ENCODE data around the gene UBASH3B.
"Not testable (repeated sequence)": the region's sequence is repeated elsewhere in the genome, so short reads cannot be mapped to it uniquely, and the experiment has no call there.

UBASH3B gene

GRCh38 chr11:122619757-122620156 is 35.8 kb upstream of the UBASH3B start:
- no peak for TF ChIP-seq CTCF (IDR thresholded peaks at IDR 0.05; ENCODE audit: low read depth, low read length)

DNA sequence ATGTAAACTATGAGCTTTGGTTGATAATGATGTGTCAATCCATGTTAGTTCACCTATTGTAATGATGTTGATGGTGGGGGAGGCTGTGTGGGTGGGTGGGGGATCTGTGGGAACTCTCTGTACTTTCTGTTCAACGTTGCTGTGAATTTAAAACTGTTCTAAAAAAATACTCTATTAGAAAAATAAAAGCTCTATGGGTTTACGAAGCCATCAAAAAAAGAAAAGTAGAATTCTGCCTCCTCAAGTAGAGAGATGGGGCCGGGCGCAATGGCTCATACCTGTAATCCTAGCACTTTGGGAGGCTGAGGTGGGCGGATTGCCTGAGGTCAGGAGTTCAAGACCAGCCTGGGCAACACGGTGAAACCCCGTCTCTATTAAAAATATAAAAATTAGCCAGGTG is 30.0 kb upstream of the UBASH3B start:
- DNase-seq (ENCODE audit: extremely low read depth, low read depth) = not testable (repeated sequence)

More at GRCh38 chr11:122619757-122620156, 35.8 kb upstream of the UBASH3B start:
- DNase-seq (ENCODE audit: extremely low read depth, low read depth) = no peak

DNA sequence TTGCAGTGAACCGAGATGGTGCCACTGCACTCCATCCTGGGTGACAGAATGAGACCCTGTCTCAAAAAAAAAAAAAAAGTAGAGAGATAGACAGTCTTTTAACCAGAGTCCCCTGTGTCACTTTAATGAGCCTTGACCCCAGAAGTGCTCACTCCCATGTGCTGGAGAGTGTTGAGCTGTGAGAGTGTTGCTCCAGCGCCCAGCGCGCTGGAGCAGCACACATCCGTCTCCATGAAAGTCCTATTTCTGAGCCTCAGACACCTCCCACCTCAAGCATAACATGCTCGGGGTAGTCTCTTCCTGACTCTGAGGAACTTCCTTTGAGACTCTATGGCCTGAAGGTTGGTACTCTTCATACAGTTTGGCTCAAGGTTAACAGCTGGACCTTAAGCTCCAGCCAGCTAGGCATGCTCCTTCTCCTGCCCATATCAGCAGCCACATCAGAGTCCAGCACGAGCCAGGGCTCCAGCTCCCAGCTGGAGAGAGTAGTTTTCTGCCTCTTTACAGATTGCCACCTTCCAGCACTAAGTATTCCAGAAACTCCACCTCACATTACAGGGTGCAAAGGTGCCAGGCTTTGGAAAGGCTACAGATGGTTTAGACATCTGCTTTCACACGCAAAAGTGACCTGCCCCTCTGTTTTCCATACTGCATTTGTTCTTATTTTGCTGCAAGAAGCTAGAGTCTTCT is 29.4 kb upstream of the UBASH3B start:
- no peak for DNase-seq (ENCODE audit: extremely low read depth, low read depth)
- TF ChIP-seq CTCF (IDR thresholded peaks at IDR 0.05; ENCODE audit: low read depth, low read length) = no peak

GRCh38 chr11:122627745-122628144 is 27.8 kb upstream of the UBASH3B start:
- no peak for TF ChIP-seq CTCF (IDR thresholded peaks at IDR 0.05; ENCODE audit: low read depth, low read length)
- DNase-seq (ENCODE audit: extremely low read depth, low read depth) = no peak

DNA sequence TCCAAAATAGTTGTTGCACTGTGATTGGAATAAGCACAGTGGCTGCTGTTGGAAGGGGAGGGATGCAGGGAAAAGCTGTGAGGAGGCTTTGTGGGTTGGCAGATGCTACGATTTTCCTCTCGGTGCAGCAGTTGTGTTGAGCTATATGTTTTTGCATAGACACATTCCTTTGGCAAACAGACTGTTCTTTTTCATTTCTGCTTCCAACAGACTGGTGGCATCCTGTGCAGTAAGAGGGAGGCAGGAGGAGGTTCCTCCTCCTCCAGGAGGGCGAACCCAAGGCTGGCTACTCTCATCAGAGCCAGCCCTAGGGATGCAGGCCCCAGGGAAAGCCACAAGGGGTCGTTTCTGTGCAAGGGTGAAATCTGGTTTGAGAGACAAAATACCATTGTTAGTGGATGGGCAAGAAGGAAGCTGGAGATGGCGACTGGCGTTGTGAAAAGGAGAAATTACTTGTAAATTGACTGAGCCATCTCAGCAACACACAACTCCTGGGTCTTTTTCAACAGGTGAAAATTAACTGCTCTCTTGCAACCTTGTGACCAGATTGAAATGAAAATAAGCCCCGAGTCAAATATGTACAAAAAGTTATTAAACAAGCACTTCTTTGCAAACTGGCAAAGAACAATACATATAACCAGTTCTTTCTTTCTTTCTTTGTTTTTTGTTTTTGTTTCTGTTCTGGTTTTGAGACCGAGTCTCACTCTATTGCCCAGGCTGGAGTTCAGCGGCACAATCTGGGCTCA is 26.5 kb upstream of the UBASH3B start:
- DNase-seq (ENCODE audit: extremely low read depth, low read depth) = peak; percentile 39
- peak; percentile 91 for TF ChIP-seq CTCF (IDR thresholded peaks at IDR 0.05; ENCODE audit: low read depth, low read length)

- no peak for TF ChIP-seq CTCF (IDR thresholded peaks at IDR 0.05; ENCODE audit: low read depth, low read length)
- DNase-seq (ENCODE audit: extremely low read depth, low read depth) = no peak
These were observed 23.2 kb upstream of the UBASH3B start for GRCh38 chr11:122632181-122632824.

- TF ChIP-seq CTCF (IDR thresholded peaks at IDR 0.05; ENCODE audit: low read depth, low read length) = peak; percentile 59
- DNase-seq (ENCODE audit: extremely low read depth, low read depth) = no peak
These were observed 22.2 kb upstream of the UBASH3B start for GRCh38 chr11:122633219-122633829.
